ENCODE measurements around the gene DNAH14.
"Not testable (repeated sequence)": the region's sequence is repeated elsewhere in the genome, so short reads cannot be mapped to it uniquely, and the experiment has no call there.

Gene DNAH14

GRCh38 chr1:224921354-224921753, 8.1 kb upstream of the DNAH14 start:
- no peak for DNase-seq (ENCODE audit: low read depth in 2 of 2)

- DNase-seq (ENCODE audit: low read depth in 2 of 2) = no peak
These were observed 6.9 kb upstream of the DNAH14 start for GRCh38 chr1:224922404-224923164.

- no peak for DNase-seq (ENCODE audit: low read depth in 2 of 2)
These were observed 5.7 kb upstream of the DNAH14 start for GRCh38 chr1:224923726-224924125.

DNA sequence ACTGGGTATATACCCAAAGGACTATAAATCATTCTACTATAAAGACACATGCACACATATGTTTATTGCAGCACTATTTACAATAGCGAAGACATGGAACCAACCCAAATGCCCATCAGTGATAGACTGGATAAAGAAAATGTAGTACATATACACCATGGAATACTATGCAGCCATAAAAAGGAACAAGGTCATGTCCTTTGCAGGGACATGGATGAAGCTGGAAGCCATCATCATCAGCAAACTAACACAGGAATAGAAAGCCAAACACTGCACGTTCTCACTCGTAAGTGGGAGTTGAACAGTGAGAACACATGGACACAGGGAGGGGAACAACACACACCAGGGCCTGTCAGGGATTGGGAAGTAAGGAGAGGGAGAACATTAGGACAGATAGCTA, 1.8 kb upstream of the DNAH14 start:
- DNase-seq (ENCODE audit: low read depth in 2 of 2) = not testable (repeated sequence)

DNA sequence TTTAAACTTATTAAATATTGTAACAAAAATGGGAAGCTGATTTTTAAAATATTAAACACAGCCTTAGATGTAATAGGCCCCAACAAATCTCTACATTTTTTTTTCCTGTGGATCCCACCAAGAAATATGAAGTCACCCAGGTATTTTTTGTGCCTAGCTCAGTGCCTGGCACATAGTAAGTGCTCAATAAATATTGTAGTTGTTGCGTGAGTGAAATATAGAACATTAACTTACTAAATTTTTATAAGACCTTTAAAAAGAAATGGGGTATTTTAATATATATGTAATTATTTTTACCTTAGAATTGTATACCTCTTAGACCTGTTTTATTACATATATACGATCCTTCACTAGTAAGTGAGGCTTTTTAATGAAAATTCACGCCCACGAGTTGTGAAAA, 569 bp upstream of the DNAH14 start:
- no peak for DNase-seq (ENCODE audit: low read depth in 2 of 2)

DNA sequence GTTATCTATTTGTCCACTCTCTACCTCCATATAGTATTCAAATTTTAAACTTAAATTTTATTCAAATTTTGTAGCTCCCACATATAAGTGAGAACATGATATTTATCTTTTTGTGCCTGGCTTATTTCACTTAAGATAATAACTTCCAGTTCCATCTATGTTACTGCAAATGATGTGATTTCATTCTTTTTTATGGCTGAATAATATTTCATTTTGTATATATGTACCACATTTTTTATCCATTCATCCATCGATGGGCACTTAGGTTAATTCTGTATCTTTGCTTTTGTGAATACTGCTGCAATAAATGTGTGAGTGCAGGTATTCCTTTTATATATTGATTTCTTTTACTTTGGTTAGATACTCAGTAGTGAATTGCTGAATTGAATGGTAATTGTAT, 2.1 kb downstream of the DNAH14 start:
- no peak for DNase-seq (ENCODE audit: low read depth in 2 of 2)

- DNase-seq (ENCODE audit: low read depth in 2 of 2) = no peak
These were observed 3.3 kb downstream of the DNAH14 start for GRCh38 chr1:224932607-224933249.

DNA sequence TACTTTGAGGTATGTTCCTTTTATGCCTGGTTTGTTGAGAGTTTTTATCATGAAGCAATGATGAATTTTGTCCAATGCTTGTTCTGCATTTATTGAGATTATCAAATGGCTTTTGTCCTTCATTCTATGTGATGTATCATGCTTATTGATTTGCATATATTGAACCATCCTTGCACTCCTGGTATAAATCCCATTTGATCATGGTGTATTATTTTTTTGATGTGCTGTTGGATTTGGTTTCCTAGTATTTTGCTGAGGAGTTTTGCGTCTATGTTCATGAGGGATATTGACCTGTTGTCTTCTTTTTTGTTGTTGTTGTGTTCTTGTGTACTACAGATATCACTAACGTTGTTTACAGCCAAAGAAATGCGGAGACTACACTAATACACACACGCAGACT, 4.1 kb downstream of the DNAH14 start:
- no peak for DNase-seq (ENCODE audit: low read depth in 2 of 2)

DNA sequence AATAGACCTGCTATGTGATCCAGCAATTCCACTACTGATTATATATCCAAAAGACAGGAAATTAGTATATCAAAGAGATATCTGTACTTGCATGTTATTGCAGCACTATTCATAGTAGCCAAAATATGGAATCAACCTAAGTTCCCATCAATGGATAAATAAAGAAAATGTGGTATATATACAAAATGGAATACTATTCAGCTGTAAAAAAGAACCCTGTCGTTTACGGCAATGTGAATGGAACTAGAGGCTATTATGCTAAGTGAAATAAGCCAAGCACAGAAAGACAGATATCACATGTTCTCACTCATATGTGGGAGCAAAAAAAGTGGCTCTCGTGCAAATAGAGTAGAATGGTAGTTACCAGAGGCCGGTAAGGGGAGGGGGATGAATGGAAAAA, 9.2 kb downstream of the DNAH14 start:
- no peak for DNase-seq (ENCODE audit: low read depth in 2 of 2)

DNA sequence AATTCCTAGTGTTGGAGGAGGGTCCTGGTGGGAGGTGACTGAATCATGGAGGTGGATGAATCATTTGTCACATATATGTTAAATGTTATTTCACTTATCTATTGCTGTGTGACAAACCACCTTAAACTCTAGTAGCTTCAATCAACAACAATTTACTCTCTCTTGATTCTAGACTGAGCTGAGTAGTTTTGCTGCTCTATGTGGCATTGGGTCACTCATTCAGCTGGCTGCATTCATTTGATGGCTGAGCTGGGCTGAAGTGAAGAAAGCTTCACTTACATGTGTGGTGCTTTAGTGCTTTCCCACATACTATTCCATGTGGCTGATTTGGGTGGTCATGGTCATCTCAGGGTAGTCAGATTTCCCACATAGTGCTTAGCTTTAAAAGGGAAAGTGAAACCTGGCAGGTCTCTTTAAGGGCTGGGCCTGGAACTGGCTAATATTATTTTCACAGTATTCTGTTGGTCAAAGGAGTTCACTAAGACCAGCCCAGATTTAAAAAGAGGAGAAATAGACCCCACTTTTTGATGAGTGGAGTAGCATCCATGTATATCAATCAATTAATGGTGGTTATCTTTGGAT, 10.5 kb downstream of the DNAH14 start:
- no peak for DNase-seq (ENCODE audit: low read depth in 2 of 2)

DNA sequence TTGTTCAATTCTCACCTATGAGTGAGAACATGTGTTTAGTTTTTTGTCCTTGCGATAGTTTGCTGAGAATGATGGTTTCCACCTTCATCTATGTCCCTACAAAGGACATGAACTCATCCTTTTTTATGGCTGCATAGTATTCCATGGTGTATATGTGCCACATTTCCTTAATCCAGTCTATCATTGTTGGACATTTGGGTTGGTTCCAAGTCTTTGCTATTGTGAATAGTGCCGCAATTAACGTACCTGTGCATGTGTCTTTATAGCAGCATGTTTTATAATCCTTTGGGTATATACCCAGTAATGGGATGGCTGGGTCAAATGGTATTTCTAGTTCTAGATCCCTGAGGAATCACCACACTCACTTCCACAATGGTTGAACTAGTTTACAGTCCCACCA, 11.3 kb downstream of the DNAH14 start:
- not testable (repeated sequence) for DNase-seq (ENCODE audit: low read depth in 2 of 2)

- DNase-seq (ENCODE audit: low read depth in 2 of 2) = not testable (repeated sequence)
These were observed 16.3 kb downstream of the DNAH14 start for GRCh38 chr1:224945651-224946348.

GRCh38 chr1:224946349-224946691, 16.8 kb downstream of the DNAH14 start:
- not testable (repeated sequence) for DNase-seq (ENCODE audit: low read depth in 2 of 2)

GRCh38 chr1:224957696-224958095, 28.2 kb downstream of the DNAH14 start:
- no peak for DNase-seq (ENCODE audit: low read depth in 2 of 2)

DNA sequence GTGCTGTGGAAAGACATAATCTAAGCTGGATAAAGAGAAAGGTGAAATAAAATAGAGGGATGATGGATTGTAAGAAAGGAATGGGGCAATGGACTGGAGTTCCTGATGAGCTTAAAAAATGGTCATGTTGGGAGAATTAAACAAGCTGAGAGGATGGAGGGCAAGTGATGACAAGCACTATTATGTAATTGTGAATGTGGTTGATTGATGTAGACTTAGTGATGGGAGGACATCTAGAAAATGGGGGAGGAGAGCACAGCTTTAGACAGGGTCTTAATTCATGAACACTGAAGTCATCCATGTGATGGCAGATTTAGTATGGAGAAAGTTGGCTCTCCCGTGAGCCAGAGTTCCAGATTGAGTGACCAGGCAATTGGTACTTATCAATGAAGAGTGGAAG, 29.0 kb downstream of the DNAH14 start:
- no peak for DNase-seq (ENCODE audit: low read depth in 2 of 2)

GRCh38 chr1:224959115-224959514, 29.6 kb downstream of the DNAH14 start:
- no peak for DNase-seq (ENCODE audit: low read depth in 2 of 2)

GRCh38 chr1:224959656-224960055, 30.2 kb downstream of the DNAH14 start:
- no peak for DNase-seq (ENCODE audit: low read depth in 2 of 2)

GRCh38 chr1:224980181-224980580, 50.7 kb downstream of the DNAH14 start:
- DNase-seq (ENCODE audit: low read depth in 2 of 2) = no peak

DNA sequence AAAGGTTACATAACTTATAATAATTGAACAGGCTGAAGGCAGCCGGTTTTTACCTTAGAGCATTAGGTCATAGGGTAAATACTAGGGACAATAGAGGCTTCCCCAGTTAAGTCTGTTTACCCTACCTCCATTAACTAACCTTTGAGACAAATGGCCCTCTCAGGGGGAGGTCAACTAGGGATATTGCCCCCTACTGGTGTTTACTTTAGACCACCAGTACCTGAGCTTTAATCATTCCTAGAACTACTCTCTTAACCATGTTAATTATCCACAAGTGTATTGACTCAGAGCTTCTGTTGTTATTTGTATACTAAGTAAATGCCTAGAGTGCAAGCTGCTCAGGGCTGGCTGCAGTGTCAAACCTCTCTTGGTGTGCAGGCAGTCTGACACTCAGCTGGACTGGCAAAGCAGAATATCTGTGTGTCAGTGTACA, 52.5 kb downstream of the DNAH14 start:
- not testable (repeated sequence) for DNase-seq (ENCODE audit: low read depth in 2 of 2)

GRCh38 chr1:224988042-224988441, 58.6 kb downstream of the DNAH14 start:
- no peak for DNase-seq (ENCODE audit: low read depth in 2 of 2)

DNA sequence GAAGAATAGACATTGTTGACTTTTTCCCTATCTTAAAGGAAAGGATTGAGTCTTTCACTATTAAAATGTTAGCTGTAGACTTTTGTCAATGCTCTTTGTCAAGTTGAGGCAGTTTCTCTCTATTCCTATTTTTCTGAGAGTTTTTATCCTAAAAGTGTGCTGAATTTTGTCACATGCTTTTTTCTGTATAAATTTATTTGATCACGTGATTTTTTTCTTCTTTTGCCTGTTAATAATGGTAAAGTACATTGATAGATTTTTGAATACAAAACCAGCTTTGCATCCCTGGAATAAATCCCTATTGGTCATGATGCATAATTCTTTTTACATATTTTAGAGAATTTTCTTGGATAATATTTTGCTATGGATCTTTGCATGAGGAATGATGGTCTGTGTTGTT, 60.1 kb downstream of the DNAH14 start:
- DNase-seq (ENCODE audit: low read depth in 2 of 2) = no peak

GRCh38 chr1:224991550-224991949, 62.1 kb downstream of the DNAH14 start:
- not testable (repeated sequence) for DNase-seq (ENCODE audit: low read depth in 2 of 2)

GRCh38 chr1:224995602-224996001, 66.1 kb downstream of the DNAH14 start:
- no peak for DNase-seq (ENCODE audit: low read depth in 2 of 2)
